CD14-positive monocyte (primary cell): Measurements from ENCODE around the gene AKAP6. TPM values are rescaled to one million over a fixed set of nuclear protein-coding genes. Genes with fewer than 3 reads are reported as not detected.

Experiments
- DNase-seq, 3 donors: peaks; one replicate each; pipeline ENCODE4 v3.0.0-alpha.2; 2011 to 2022
- H2AFZ ChIP-seq: 2 replicates; pipeline ENCODE4 v1.6.0; 2012; ENCODE audit warnings: mild to moderate bottlenecking, low read depth, low read length, inconsistent platforms; ENCODE audit not compliant: insufficient read depth, poor library complexity, severe bottlenecking
- H3K27ac ChIP-seq, 2 donors: 1 replicate in 1 of 2; 2 replicates in 1 of 2; pipeline ENCODE4 v1.5.1; 2012 to 2013; ENCODE audit warnings: low read length in 2 of 2, control low read depth in 1 of 2, inconsistent platforms in 1 of 2, low read depth in 1 of 2, mild to moderate bottlenecking in 1 of 2
- H3K27me3 ChIP-seq, 2 donors: one replicate each; pipeline versions ENCODE4 v1.6.0 to v1.6.1; 2011 to 2013; ENCODE audit warnings: low read length in 2 of 2; ENCODE audit not compliant: control insufficient read depth in 2 of 2, insufficient read depth in 2 of 2
- H3K36me3 ChIP-seq, 2 donors: replicated peaks in 1 of 2; 1 replicate in 1 of 2; 2 replicates in 1 of 2; pipeline versions ENCODE4 v1.5.1 to v1.6.1; 2012 to 2013; ENCODE audit warnings: low read length in 2 of 2, control low read depth in 1 of 2, inconsistent platforms in 1 of 2, mild to moderate bottlenecking in 1 of 2; ENCODE audit not compliant: insufficient read depth in 2 of 2, control insufficient read depth in 1 of 2
- H3K4me1 ChIP-seq, 2 donors: 1 replicate in 1 of 2; 2 replicates in 1 of 2; pipeline versions ENCODE4 v1.5.1 to v1.6.1; 2012 to 2013; ENCODE audit warnings: low read length in 2 of 2, control low read depth in 1 of 2, inconsistent platforms in 1 of 2, mild to moderate bottlenecking in 1 of 2, moderate library complexity in 1 of 2; ENCODE audit not compliant: insufficient read depth in 2 of 2, control insufficient read depth in 1 of 2
- H3K4me2 ChIP-seq: replicated peaks from 2 replicates; pipeline ENCODE3; 2012; ENCODE audit warnings: low read length, moderate library complexity, mild to moderate bottlenecking; ENCODE audit not compliant: poor library complexity, severe bottlenecking; ENCODE audit errors: extremely low read depth
- H3K4me3 ChIP-seq, 3 experiments: fragments of 200-600 bp in 1 of 3; sonication (generic) in 1 of 3; replicated peaks in 1 of 3; 1 replicate in 2 of 3; 2 replicates in 1 of 3; pipeline ENCODE4 v1.5.1; 2011 to 2013; ENCODE audit warnings: low read length in 3 of 3, mild to moderate bottlenecking in 3 of 3, control low read depth in 2 of 3, low read depth in 2 of 3, inconsistent platforms in 1 of 3, moderate library complexity in 1 of 3
- H3K79me2 ChIP-seq: 2 replicates; pipeline ENCODE4 v1.6.0; 2012; ENCODE audit warnings: mild to moderate bottlenecking, control low read depth, inconsistent platforms, low read length, moderate library complexity; ENCODE audit not compliant: insufficient read depth
- H3K9ac ChIP-seq: 2 replicates; pipeline ENCODE4 v1.6.0; 2017; ENCODE audit warnings: low read length, mild to moderate bottlenecking; ENCODE audit not compliant: insufficient read depth, poor library complexity, severe bottlenecking
- H3K9me3 ChIP-seq, 2 donors: replicated peaks in 1 of 2; 1 replicate in 1 of 2; 2 replicates in 1 of 2; pipeline versions ENCODE4 v1.5.1 to v1.6.1; 2012 to 2013; ENCODE audit warnings: low read length in 2 of 2, control low read depth in 1 of 2; ENCODE audit not compliant: control insufficient read depth in 1 of 2, insufficient read depth in 1 of 2
- H4K20me1 ChIP-seq: 2 replicates; pipeline ENCODE4 v1.6.0; 2012; ENCODE audit warnings: mild to moderate bottlenecking, low read length, control low read depth, moderate library complexity; ENCODE audit not compliant: insufficient read depth
- H3K27ac Mint-ChIP-seq, 7 donors: one replicate each; pipeline ENCODE4 v1.8.0; 2020; ENCODE audit warnings: mild to moderate bottlenecking in 7 of 7, mixed read lengths in 7 of 7, moderate library complexity in 6 of 7, inconsistent platforms in 2 of 7
- H3K27me3 Mint-ChIP-seq, 3 donors: one replicate each; pipeline ENCODE4 v1.8.0; 2021 to 2022; ENCODE audit warnings: low read depth in 3 of 3, mild to moderate bottlenecking in 3 of 3, mixed read lengths in 3 of 3, moderate library complexity in 3 of 3, inconsistent platforms in 1 of 3
- H3K36me3 Mint-ChIP-seq, 2 donors: one replicate each; pipeline ENCODE4 v1.8.0; 2020; ENCODE audit warnings: mixed read lengths in 2 of 2, inconsistent platforms in 1 of 2, mild to moderate bottlenecking in 1 of 2
- H3K4me1 Mint-ChIP-seq: one replicate; pipeline ENCODE4 v1.8.0; 2020; ENCODE audit warnings: mild to moderate bottlenecking, mixed read lengths
- H3K4me3 Mint-ChIP-seq, 2 donors: one replicate each; pipeline ENCODE4 v1.8.0; 2020; ENCODE audit warnings: mild to moderate bottlenecking in 2 of 2, mixed read lengths in 2 of 2, moderate library complexity in 1 of 2
- H3K9me3 Mint-ChIP-seq, 7 donors: one replicate each; pipeline ENCODE4 v1.8.0; 2020 to 2022; ENCODE audit warnings: mixed read lengths in 7 of 7, mild to moderate bottlenecking in 6 of 7, moderate library complexity in 6 of 7, inconsistent platforms in 2 of 7
- WGBS: methylation state at CpG from one replicate; pipeline ENCODE4 v1.1.5; 2013; ENCODE audit warnings: missing lambda C conversion rate; ENCODE audit not compliant: insufficient coverage; 5-methylcytosine and 5-hydroxymethylcytosine counted together
- intact Hi-C, 2 donors: fragments of 100-400 bp; cut with micrococcal nuclease; formaldehyde crosslinking; loops; one replicate each; pipeline versions ENCODE4 v1.15.0 to v1.15.1; 2023
- polyA plus RNA-seq, 3 donors: library from polyadenylated mRNA; depleted of rRNA in 1 of 3; unstranded in 2 of 3; stranded (reverse) in 1 of 3; fragments of 300-500 nt in 2 of 3; fragments of >200 nt in 1 of 3; fragmentation: Illumina TruSeq in 2 of 3; gene quantifications; 1 replicate in 2 of 3; 2 replicates in 1 of 3; pipeline ENCODE4 v1.2.3, GENCODE V29; 2012 to 2021
- TF ChIP-seq, protein P1 (sequence below): fragments of 200-600 bp; IDR thresholded peaks from one replicate; pipeline ENCODE4 v1.8.0; 2022; ENCODE audit warnings: antibody characterized with exemption, mild to moderate bottlenecking

AKAP6 gene
- polyA plus RNA-seq, 3 donors = not detected

DNA sequence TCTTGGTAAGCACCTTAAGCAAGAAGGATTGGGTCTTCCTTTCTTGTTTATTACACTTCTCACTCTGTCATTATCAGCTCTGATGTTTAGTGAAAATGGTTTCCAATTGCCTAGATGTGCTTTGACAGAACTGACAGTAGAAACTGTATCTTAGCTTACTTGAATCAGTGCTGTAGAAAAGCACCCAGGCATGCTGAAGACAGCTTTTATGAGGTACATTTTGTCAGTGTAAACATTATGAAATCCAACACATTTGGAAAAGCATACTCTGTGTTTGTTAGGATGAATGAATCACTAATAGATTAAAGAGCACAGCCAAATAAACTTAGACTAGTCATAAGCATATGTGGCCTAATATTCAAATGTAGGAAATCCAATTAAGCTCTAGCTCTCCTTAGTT, 319.3 kb downstream of the AKAP6 start:
- H3K4me2 ChIP-seq = no peak overlapping the region
- Mint-ChIP-seq H3K4me3 (no peak overlapping the region), H3K27ac (no peak overlapping the region), H3K4me1 (no peaks in the 10 kb centered on the region), H3K36me3 (no peaks in the 10 kb centered on the region), H3K27me3 (peaks cover 2 to 5% (median 3%) of the 10 kb centered on the region in 3 donors), H3K9me3 (peaks cover 0 to 3% (median 2%) of the 10 kb centered on the region in 7 donors)
- no peaks in the 10 kb centered on the region for H3K27me3 ChIP-seq
- H2AFZ ChIP-seq = no peak overlapping the region
- H3K36me3 ChIP-seq = no peaks in the 10 kb centered on the region
- TF ChIP-seq, protein P1, sequence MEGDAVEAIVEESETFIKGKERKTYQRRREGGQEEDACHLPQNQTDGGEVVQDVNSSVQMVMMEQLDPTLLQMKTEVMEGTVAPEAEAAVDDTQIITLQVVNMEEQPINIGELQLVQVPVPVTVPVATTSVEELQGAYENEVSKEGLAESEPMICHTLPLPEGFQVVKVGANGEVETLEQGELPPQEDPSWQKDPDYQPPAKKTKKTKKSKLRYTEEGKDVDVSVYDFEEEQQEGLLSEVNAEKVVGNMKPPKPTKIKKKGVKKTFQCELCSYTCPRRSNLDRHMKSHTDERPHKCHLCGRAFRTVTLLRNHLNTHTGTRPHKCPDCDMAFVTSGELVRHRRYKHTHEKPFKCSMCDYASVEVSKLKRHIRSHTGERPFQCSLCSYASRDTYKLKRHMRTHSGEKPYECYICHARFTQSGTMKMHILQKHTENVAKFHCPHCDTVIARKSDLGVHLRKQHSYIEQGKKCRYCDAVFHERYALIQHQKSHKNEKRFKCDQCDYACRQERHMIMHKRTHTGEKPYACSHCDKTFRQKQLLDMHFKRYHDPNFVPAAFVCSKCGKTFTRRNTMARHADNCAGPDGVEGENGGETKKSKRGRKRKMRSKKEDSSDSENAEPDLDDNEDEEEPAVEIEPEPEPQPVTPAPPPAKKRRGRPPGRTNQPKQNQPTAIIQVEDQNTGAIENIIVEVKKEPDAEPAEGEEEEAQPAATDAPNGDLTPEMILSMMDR = no peak
- no peaks in the 10 kb centered on the region for H4K20me1 ChIP-seq
- H3K4me3 ChIP-seq = no peak overlapping the region
- DNase-seq = no peak
- intact Hi-C loops = no loop called here
- no peaks in the 10 kb centered on the region for H3K9me3 ChIP-seq
- no peaks in the 10 kb centered on the region for H3K79me2 ChIP-seq
- no peak overlapping the region for H3K27ac ChIP-seq
- no peaks in the 10 kb centered on the region for H3K4me1 ChIP-seq
- H3K9ac ChIP-seq = no peak overlapping the region

DNA sequence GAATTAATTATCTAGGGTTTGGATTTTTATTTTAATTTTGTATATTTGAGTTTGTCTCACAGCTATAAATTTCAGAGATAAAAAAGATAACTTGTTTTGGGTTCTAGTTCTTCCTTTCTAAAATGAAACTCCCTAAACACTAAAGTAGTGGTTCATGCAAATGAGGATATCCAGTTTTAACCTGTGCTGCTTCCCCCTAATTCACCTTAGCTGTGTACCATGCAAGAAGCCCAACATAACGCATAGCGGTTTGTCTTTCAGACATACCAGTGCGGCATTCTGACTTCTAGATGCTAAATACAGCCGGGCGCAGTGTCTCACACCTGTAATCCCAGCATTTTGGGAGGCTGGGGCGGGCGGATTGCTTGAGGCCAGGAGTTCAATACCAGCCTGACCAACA, 320.9 kb downstream of the AKAP6 start:
- intact Hi-C loops = no loop called here
- no peak overlapping the region for H3K9ac ChIP-seq
- no peak overlapping the region for H3K27ac Mint-ChIP-seq
- 100% methylated on average over 5 of the region's 7 CpGs for WGBS
- H3K27ac ChIP-seq = no peak overlapping the region
- peaks cover 0 to 5% (median 1%) of the 10 kb centered on the region in 3 donors for H3K27me3 Mint-ChIP-seq
- H2AFZ ChIP-seq = no peak overlapping the region
- H3K36me3 ChIP-seq = no peaks in the 10 kb centered on the region
- H3K4me2 ChIP-seq = no peak overlapping the region
- no peaks in the 10 kb centered on the region for H3K9me3 ChIP-seq
- DNase-seq = no peak
- TF ChIP-seq, protein P1 = no peak
- H3K36me3 Mint-ChIP-seq = no peaks in the 10 kb centered on the region
- H3K4me1 ChIP-seq = peaks cover under 1 to 8% of the 10 kb centered on the region in 2 donors
- H3K4me1 Mint-ChIP-seq = peaks cover 6% of the 10 kb centered on the region
- no peak overlapping the region for H3K4me3 Mint-ChIP-seq
- H3K4me3 ChIP-seq = no peak overlapping the region
- H3K9me3 Mint-ChIP-seq = peaks cover 0 to 3% (median 0%) of the 10 kb centered on the region in 7 donors
- no peaks in the 10 kb centered on the region for H3K27me3 ChIP-seq
- no peaks in the 10 kb centered on the region for H3K79me2 ChIP-seq
- no peaks in the 10 kb centered on the region for H4K20me1 ChIP-seq
